HUES48 (cell line): Measurements from ENCODE around the gene RREB1.

Source experiments
- H3K27ac ChIP-seq: one replicate; pipeline ENCODE4 v1.7.0; 2013; ENCODE audit warnings: low read depth, low read length, inconsistent platforms
- H3K27me3 ChIP-seq: 2 replicates; pipeline ENCODE4 v1.6.1; 2013; ENCODE audit warnings: mild to moderate bottlenecking, low read length; ENCODE audit not compliant: control insufficient read depth, insufficient read depth
- H3K36me3 ChIP-seq: 2 replicates; pipeline ENCODE4 v1.6.1; 2013; ENCODE audit warnings: low read length; ENCODE audit not compliant: control insufficient read depth, insufficient read depth
- H3K4me1 ChIP-seq: 2 replicates; pipeline ENCODE4 v1.6.1; 2013; ENCODE audit warnings: mild to moderate bottlenecking, low read length; ENCODE audit not compliant: control insufficient read depth, insufficient read depth
- H3K4me3 ChIP-seq: 2 replicates; pipeline ENCODE4 v1.5.1; 2013; ENCODE audit warnings: mild to moderate bottlenecking, low read depth, low read length
- H3K9ac ChIP-seq: 2 replicates; pipeline ENCODE4 v1.6.1; 2013; ENCODE audit warnings: mild to moderate bottlenecking, low read depth, low read length, moderate library complexity
- H3K9me3 ChIP-seq: 2 replicates; pipeline ENCODE4 v1.6.1; 2013; ENCODE audit warnings: low read length; ENCODE audit not compliant: control insufficient read depth, insufficient read depth

RREB1 gene, protein sequence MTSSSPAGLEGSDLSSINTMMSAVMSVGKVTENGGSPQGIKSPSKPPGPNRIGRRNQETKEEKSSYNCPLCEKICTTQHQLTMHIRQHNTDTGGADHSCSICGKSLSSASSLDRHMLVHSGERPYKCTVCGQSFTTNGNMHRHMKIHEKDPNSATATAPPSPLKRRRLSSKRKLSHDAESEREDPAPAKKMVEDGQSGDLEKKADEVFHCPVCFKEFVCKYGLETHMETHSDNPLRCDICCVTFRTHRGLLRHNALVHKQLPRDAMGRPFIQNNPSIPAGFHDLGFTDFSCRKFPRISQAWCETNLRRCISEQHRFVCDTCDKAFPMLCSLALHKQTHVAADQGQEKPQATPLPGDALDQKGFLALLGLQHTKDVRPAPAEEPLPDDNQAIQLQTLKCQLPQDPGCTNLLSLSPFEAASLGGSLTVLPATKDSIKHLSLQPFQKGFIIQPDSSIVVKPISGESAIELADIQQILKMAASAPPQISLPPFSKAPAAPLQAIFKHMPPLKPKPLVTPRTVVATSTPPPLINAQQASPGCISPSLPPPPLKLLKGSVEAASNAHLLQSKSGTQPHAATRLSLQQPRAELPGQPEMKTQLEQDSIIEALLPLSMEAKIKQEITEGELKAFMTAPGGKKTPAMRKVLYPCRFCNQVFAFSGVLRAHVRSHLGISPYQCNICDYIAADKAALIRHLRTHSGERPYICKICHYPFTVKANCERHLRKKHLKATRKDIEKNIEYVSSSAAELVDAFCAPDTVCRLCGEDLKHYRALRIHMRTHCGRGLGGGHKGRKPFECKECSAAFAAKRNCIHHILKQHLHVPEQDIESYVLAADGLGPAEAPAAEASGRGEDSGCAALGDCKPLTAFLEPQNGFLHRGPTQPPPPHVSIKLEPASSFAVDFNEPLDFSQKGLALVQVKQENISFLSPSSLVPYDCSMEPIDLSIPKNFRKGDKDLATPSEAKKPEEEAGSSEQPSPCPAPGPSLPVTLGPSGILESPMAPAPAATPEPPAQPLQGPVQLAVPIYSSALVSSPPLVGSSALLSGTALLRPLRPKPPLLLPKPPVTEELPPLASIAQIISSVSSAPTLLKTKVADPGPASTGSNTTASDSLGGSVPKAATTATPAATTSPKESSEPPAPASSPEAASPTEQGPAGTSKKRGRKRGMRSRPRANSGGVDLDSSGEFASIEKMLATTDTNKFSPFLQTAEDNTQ (N-terminal part only)

DNA sequence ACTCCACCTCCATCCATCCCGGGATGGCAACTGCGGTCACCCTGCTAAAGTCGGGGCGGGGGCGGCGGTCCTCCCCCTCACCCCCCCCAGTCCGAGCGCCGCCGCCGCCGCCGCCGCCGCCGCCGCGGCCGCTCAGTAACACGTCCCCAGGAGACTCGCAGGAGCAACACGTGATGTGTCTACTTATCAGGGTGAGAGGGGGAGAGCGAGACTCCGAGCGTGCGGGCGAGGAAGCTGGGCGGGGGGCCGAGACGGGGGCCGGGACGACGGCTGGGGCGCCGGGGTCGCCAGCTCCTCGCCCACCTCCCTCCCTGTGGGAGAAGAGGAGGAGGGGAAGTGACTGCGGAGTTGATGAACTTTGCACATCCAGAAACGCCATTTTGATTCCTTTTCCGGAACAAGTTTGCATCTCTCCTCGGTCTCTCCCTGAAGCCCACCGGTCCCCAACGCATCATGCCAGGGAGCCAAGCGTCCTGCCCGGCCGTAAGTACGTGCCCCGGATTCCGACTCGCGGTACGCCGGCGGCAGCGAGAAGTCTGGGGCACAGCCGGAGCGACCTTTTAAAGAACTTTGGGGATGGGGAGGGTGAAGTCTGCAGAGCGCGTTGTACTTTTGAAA lies at the start of gene RREB1:
Gene RREB1 (plus strand): TSS at position 384 of the 618 bp plus-strand sequence. CDS start 73,951 bp downstream, outside the sequence.
- Histone ChIP-seq H3K27ac (peak within 1 kb of the TSS; percentile 50), H3K36me3 (no peaks in the 10 kb centered on the region), H3K4me1 (peaks cover 31% of the 10 kb centered on the region), H3K4me3 (peak within 1 kb of the TSS; percentile 85), H3K9ac (peak within 1 kb of the TSS; percentile 52; the same call in 1 of the 2 replicates), H3K9me3 (no peaks in the 10 kb centered on the region), H3K27me3 (peaks cover 38% of the 10 kb centered on the region)

DNA sequence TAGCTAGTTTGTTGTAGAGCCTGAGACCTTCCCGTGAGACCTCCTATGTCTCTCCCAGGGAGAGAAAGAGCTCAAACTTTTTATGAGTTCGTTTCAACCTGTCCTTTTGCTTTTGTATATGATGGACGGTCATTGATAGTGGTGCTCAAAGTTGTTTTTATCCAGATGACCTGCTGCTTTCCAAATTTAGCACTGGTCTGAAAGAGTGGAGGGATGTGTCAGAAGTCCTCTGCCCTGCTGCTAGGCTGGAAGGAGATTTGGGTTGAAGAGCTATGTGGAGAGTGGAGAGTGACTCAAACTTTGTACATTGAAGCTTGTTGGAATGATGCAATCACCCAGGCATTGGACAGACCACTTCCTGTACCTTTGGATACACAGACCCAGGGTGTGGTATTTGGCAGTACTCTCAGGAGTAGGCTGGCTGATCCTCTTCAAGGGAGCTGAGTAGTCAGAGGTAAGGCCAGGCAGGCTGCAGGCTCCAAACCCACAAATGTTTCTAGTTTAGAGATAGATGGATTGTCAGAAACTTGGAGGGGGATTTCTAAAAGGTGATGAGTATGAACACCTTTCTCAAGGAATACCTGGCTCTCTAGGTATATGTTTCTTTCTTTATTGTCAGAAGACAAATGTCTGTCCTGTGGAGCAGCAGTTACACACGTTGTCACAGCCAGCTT lies 49.4 kb upstream of the RREB1 start:
- Histone ChIP-seq H3K4me1 (peaks cover under 1% of the 10 kb centered on the region), H3K36me3 (no peaks in the 10 kb centered on the region), H3K27me3 (peaks cover 3% of the 10 kb centered on the region), H3K27ac (no peak overlapping the region), H3K9me3 (no peaks in the 10 kb centered on the region), H3K4me3 (no peak overlapping the region), H3K9ac (no peak overlapping the region)

DNA sequence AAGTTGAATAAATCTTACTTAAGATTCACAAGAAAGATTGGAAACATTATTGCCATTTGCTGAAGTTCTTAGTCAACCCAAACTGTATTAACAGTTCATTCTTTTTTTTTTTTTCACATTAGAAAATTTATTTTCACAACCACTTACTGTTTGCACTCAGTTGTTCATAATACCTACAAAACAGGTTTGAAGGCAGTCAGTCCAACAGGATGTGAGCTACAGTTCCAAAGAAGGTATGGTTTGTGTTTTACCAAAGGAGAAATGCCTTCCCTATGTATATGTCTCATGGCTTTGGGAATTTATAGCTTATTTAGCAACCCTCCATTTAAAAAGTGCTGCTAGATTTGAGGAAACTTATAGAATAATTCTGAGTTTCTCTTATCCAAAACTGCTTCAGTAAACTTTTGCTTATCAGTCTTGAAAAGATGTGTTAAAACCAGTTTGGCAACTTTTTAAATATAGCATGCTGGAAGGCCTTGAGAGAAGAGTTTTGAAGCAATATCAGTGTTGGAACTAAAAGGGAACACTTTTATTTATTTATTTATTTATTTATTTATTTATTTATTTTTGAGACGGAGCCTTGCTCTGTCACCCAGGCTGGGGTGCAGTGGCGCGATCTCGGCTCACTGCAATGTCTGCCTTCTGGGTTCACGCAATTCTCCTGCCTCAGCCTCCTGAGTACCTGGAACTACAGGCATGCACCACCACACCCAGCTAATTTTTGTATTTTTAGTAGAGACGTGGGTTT lies 46.8 kb upstream of the RREB1 start:
- no peaks in the 10 kb centered on the region for H3K9me3 ChIP-seq
- H3K27me3 ChIP-seq, result no peaks in the 10 kb centered on the region
- no peaks in the 10 kb centered on the region for H3K4me1 ChIP-seq
- no peaks in the 10 kb centered on the region for H3K36me3 ChIP-seq
- H3K27ac ChIP-seq, result no peak overlapping the region
- no peak overlapping the region for H3K9ac ChIP-seq
- no peak overlapping the region for H3K4me3 ChIP-seq

DNA sequence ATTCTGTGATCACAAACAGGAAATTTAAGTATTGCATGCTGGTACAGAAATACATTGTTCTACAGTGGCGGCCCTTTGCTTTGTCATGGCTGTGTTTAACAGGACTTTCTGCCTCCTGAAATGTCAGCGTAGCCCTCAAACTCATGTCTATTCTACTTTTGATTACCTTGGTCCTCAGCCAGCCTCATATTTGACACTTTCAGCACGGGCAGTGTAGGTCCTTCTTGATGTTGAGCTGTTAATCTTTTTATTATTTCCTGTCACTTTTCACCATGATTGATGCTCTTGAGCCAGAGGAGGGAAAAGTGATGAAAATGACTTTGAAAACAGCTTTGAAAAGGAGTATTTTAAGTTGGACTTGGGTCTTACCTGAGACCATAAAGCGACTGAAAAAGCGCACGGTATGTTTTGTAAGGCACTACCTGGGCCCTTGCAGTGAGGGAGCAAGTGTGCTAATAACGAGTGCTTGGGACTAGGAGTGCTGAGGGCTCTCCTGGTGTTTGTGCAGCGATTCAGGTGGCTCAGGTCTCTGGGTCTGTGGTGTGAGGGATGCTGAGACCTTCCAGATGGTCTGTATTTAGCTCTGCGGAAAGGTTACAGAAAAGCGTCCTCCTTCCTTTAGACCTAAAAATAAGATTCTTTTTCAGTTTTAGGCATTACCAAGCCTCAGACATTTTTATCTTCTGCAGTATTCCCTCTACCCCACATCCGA lies 45.2 kb upstream of the RREB1 start:
- Histone ChIP-seq H3K27me3 (no peaks in the 10 kb centered on the region), H3K9me3 (no peaks in the 10 kb centered on the region)

DNA sequence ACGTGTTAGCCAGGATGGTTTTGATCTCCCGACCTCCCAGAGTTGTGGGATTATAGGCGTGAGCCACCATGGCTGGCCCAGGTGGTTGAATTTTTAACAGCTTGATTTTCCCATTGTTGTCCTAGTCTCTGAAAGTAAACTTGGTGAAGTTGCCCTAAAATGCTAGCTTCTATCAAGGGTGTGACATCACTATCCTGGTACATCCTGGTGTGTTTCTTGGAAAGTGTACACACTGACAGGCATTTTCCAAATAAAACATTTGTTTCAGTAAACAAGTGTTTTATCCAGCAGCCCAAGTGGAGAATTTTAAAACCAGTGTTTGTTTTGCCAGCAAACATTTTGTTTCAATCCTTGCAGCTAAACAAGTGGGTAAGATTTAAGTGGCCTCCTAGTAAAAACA lies 40.5 kb upstream of the RREB1 start:
- Histone ChIP-seq H3K9me3 (no peaks in the 10 kb centered on the region), H3K4me1 (no peaks in the 10 kb centered on the region), H3K27me3 (no peaks in the 10 kb centered on the region), H3K27ac (no peak overlapping the region), H3K9ac (no peak overlapping the region), H3K36me3 (no peaks in the 10 kb centered on the region), H3K4me3 (no peak overlapping the region)

More for the DNA sequence above, 45.2 kb upstream of the RREB1 start:
- H3K27ac ChIP-seq, result no peak overlapping the region
- no peak overlapping the region for H3K4me3 ChIP-seq
- H3K4me1 ChIP-seq, result no peaks in the 10 kb centered on the region
- no peak overlapping the region for H3K9ac ChIP-seq
- no peaks in the 10 kb centered on the region for H3K36me3 ChIP-seq

DNA sequence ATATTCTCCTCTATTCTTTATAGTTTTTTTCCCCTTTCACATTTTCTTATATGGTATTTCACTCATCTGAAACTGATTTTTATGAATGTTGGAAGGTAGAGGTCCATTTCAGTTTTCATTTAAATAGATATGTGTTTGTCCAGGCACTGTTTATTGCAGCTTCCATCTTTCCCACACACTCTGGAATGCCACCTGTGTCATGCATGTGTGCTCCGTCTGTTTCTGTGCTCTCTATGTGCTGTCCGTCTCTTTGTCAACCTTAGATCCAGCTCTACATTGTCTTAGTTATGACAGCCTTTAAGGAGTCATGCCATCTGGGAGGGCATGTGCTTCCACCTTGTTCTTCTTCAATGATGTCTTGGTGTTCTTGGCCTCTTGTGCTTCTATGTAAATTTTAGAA lies 36.4 kb upstream of the RREB1 start:
- Histone ChIP-seq H3K27ac (no peak overlapping the region), H3K9me3 (no peaks in the 10 kb centered on the region)

DNA sequence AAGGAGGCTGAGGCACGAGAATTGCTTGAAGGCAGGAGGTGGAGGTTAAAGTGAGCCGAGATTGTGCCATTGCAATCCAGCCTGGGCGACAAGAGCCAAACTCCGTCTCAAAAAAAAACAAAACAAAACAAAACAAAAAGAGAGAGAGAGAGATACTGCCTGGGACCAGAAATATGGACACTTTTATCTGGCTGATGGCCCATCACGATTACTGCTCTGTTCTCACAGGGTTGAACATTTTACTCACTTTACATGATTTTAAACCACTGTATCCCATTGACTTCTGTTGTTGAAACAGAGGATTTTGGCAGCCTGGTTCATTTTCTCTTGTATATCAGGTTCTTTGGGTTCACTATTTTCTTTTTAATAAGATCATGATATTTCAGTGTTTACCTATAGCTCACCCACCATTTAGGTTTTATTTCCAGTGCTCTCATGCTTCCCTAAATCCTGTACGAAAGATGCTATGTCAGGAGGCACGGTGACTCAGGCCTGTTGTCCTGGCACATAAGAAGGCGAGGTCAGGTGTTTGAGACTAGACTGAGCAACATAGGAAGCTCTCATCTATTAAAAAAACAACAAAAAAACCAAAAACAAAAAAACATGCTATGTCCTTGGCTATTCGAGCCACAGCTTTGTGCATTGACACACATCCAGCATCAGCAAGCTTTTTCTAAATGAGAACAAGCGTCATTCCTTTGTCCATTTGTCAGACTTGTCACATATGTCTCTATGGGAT lies 34.5 kb upstream of the RREB1 start:
- Histone ChIP-seq H3K4me3 (no peak overlapping the region), H3K27ac (no peak overlapping the region), H3K4me1 (no peaks in the 10 kb centered on the region), H3K9me3 (no peaks in the 10 kb centered on the region), H3K36me3 (no peaks in the 10 kb centered on the region), H3K27me3 (no peaks in the 10 kb centered on the region), H3K9ac (no peak overlapping the region)

More for the DNA sequence above, 36.4 kb upstream of the RREB1 start:
- Histone ChIP-seq H3K4me3 (no peak overlapping the region), H3K36me3 (no peaks in the 10 kb centered on the region), H3K4me1 (no peaks in the 10 kb centered on the region), H3K27me3 (no peaks in the 10 kb centered on the region), H3K9ac (no peak overlapping the region)

DNA sequence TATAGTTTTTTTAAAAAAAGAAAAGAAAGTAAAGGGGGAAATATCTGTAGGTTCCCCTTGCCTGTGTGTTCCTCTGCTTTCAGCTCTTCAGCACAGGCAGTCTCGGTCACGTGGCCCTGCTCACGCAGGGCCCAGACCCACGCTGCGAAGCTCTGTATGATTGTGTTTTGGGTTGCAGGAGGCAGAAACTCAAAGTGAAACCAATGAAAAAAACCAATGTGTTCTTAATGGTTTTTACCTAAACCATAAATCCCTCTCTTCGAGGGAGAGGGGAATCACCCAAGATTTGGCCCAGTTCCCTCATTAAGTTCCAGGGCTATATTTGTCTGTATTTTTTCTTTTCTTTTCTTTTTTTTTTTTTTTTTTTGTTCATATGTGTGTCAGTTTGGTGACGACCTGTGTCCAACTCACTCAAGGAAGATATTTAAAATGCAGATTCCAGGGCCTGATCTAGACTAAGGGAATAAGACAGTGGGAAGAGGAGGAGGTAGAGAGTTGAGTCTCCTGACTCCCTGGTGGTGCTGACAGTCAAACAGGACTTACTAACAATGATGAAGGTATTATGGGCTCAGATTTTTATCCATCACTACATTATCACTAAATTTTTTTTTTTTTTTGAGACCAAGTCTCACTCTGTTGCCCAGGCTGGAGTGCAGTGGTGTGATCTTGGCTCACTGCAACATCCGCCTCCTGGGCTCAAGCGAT lies 33.8 kb upstream of the RREB1 start:
- no peaks in the 10 kb centered on the region for H3K27me3 ChIP-seq
- no peaks in the 10 kb centered on the region for H3K9me3 ChIP-seq
- no peak overlapping the region for H3K9ac ChIP-seq
- H3K4me1 ChIP-seq, result no peaks in the 10 kb centered on the region
- H3K4me3 ChIP-seq, result no peak overlapping the region
- no peak overlapping the region for H3K27ac ChIP-seq
- H3K36me3 ChIP-seq, result no peaks in the 10 kb centered on the region
